Measurements from ENCODE around the gene FGL2. TPM values are rescaled to one million over a fixed set of nuclear protein-coding genes. Genes with fewer than 3 reads are reported as not detected.

Gene FGL2
- total and polyA plus RNA-seq, 7 donors = 2.1 to 8.8 (median 3.8) TPM

GRCh38 chr7:77245015-77245755 is 45.6 kb upstream of the FGL2 start:
- TF ChIP-seq CTCF (IDR thresholded peaks at IDR 0.05) = no peak
- Histone ChIP-seq H3K4me1 (peaks cover 9% of the 10 kb centered on the region), H3K27ac (no peak overlapping the region), H3K9me3 (no peaks in the 10 kb centered on the region), H3K36me3 (ENCODE audit: insufficient read depth in 1 of 2, low read depth in 1 of 2) (peaks cover 0 to 5% of the 10 kb centered on the region in 2 donors), H3K27me3 (ENCODE audit: insufficient read depth in 3 of 3, low read length in 2 of 3) (no peaks in the 10 kb centered on the region), H3K4me3 (no peak overlapping the region)
- DNase-seq (peak; percentile 28 to 75), ATAC-seq (peak in 2 of 4 donors; percentile 78)
- intact Hi-C loops (cut with DNase I) = no loop called here
- WGBS, 3 donors = 20 to 39% (median 21%) methylated on average over 7 of the region's 7 CpGs

- DNase-seq (no peak), ATAC-seq (no peak)
- H3K27me3 ChIP-seq (ENCODE audit: insufficient read depth in 3 of 3, low read length in 2 of 3) = no peaks in the 10 kb centered on the region
- H3K27ac ChIP-seq = no peak overlapping the region
- H3K4me3 ChIP-seq = no peak overlapping the region
- H3K4me1 ChIP-seq = peaks cover 9% of the 10 kb centered on the region
- H3K36me3 ChIP-seq (ENCODE audit: insufficient read depth in 1 of 2, low read depth in 1 of 2) = peaks cover 0 to 5% of the 10 kb centered on the region in 2 donors
- no peaks in the 10 kb centered on the region for H3K9me3 ChIP-seq
- TF ChIP-seq CTCF (IDR thresholded peaks at IDR 0.05) = no peak
- intact Hi-C loops (cut with DNase I) = no loop called here
- 46 to 56% (median 50%) methylated on average over 6 of the region's 6 CpGs for WGBS, 3 donors
These were observed 44.8 kb upstream of the FGL2 start for GRCh38 chr7:77244222-77244934.

GRCh38 chr7:77242554-77242953 is 42.9 kb upstream of the FGL2 start:
- ATAC-seq = no peak
- no peak for TF ChIP-seq CTCF (IDR thresholded peaks at IDR 0.05)
- Histone ChIP-seq H3K4me3 (no peak overlapping the region), H3K27me3 (ENCODE audit: insufficient read depth in 3 of 3, low read length in 2 of 3) (no peaks in the 10 kb centered on the region), H3K9me3 (no peaks in the 10 kb centered on the region), H3K27ac (no peak overlapping the region), H3K36me3 (ENCODE audit: insufficient read depth in 1 of 2, low read depth in 1 of 2) (peaks cover 0 to 5% of the 10 kb centered on the region in 2 donors), H3K4me1 (peaks cover 9% of the 10 kb centered on the region)
- WGBS, 3 donors = 41 to 57% (median 50%) methylated on average over 2 of the region's 2 CpGs
- intact Hi-C loops (cut with DNase I) = no loop called here
- DNase-seq = no peak

GRCh38 chr7:77242068-77242467 is 42.4 kb upstream of the FGL2 start:
- Histone ChIP-seq H3K9me3 (no peaks in the 10 kb centered on the region), H3K4me3 (no peak overlapping the region), H3K27ac (no peak overlapping the region), H3K36me3 (ENCODE audit: insufficient read depth in 1 of 2, low read depth in 1 of 2) (peaks cover 0 to 5% of the 10 kb centered on the region in 2 donors), H3K4me1 (peaks cover 9% of the 10 kb centered on the region), H3K27me3 (ENCODE audit: insufficient read depth in 3 of 3, low read length in 2 of 3) (no peaks in the 10 kb centered on the region)
- no peak for DNase-seq
- 64 to 79% (median 71%) methylated on average over 2 of the region's 2 CpGs for WGBS, 3 donors
- intact Hi-C loops (cut with DNase I) = no loop called here
- ATAC-seq = no peak
- TF ChIP-seq CTCF (IDR thresholded peaks at IDR 0.05) = no peak

Data from psoas muscle (tissue), 8 donors.